ENCODE measurements around the gene CDHR3. TPM values are rescaled to one million over a fixed set of nuclear protein-coding genes. Genes with fewer than 3 reads are reported as not detected.

Gene CDHR3
- total and polyA plus RNA-seq, 10 of the 15 experiments (the other 5 are each of a cell fraction or from before 2014, with no cell fraction given) = 0.06 to 0.11 TPM; not detected in 8

- 29% methylated on average over 5 of the region's 5 CpGs for WGBS (ENCODE audit: insufficient coverage, insufficient replicate concordance, low lambda C conversion rate, missing lambda C conversion rate)
- FAIRE-seq (no peak), ATAC-seq (no peak), DNase-seq (ENCODE audit: low read depth, low spot score) (no peak)
- peaks cover 0 to 3% of the 10 kb centered on the region in 2 experiments; a peak in 2 of 4 replicates for H3K27me3 ChIP-seq (replicated peaks in 1 of 2; ENCODE audit: control insufficient read depth in 2 of 2, insufficient read depth in 2 of 2, low read length in 1 of 2)
- H3K36me3 ChIP-seq (ENCODE audit: control insufficient read depth in 2 of 2, insufficient read depth in 2 of 2, low read length in 1 of 2) = no peaks in the 10 kb centered on the region
- H3K4me1 ChIP-seq (ENCODE audit: control insufficient read depth, insufficient read depth, low read length) = no peaks in the 10 kb centered on the region
- SMC1A ChIA-PET (ENCODE audit: uncharacterized antibody, unreplicated experiment) = interaction anchor here (0.9 kb wide), 1 partner anchor 11 kb away, joined by 3 read pairs; no protein-coding TSS in a partner anchor
- no peaks in the 10 kb centered on the region for H3K79me2 ChIP-seq (ENCODE audit: control insufficient read depth, insufficient read depth, low read length)
- H3K4me3 ChIP-seq = no peak overlapping the region
- CTCF ChIA-PET = interaction anchor here (0.8 to 1.5 kb wide), 2 partner anchors 12 to 230 kb away, joined by 3 to 4 read pairs; no protein-coding TSS in a partner anchor
- H3K9me3 ChIP-seq (replicated peaks; ENCODE audit: control insufficient read depth, insufficient read depth, low read length) = no peaks in the 10 kb centered on the region
- TF ChIP-seq BRCA1 (IDR thresholded peaks at IDR 0.05; ENCODE audit: low read depth, low read length) = no peak
- H3K27ac ChIP-seq (ENCODE audit: control insufficient read depth, insufficient read depth) = no peak overlapping the region
- H3K4me2 ChIP-seq (ENCODE audit: control insufficient read depth, insufficient read depth) = no peak overlapping the region
- H3K9ac ChIP-seq (ENCODE audit: control insufficient read depth, insufficient read depth, low read length) = no peak overlapping the region
- intact Hi-C loops (cut with micrococcal nuclease; ENCODE audit: unreplicated experiment) = no loop called here
- POLR2A ChIA-PET = no interaction called here
- no TSS peak for BruUV-seq (replicated peaks)
- no peak overlapping the region for H2AFZ ChIP-seq (ENCODE audit: control insufficient read depth, low read depth, low read length)
- no peaks in the 10 kb centered on the region for H4K20me1 ChIP-seq (ENCODE audit: control insufficient read depth, insufficient read depth)
- RAD21 ChIA-PET (ENCODE audit: unreplicated experiment) = no interaction called here
- in situ Hi-C loops (cut with MboI) = no loop called here
These were observed 27.8 kb downstream of the CDHR3 start for GRCh38 chr7:105990727-105991453.

- intact Hi-C loops (cut with micrococcal nuclease; ENCODE audit: unreplicated experiment) (no loop called here), in situ Hi-C loops (cut with MboI) (no loop called here)
- Histone ChIP-seq H3K79me2 (ENCODE audit: control insufficient read depth, insufficient read depth, low read length) (no peaks in the 10 kb centered on the region), H3K4me1 (ENCODE audit: control insufficient read depth, insufficient read depth, low read length) (no peaks in the 10 kb centered on the region), H3K36me3 (ENCODE audit: control insufficient read depth in 2 of 2, insufficient read depth in 2 of 2, low read length in 1 of 2) (no peaks in the 10 kb centered on the region), H3K9ac (ENCODE audit: control insufficient read depth, insufficient read depth, low read length) (no peak overlapping the region), H4K20me1 (ENCODE audit: control insufficient read depth, insufficient read depth) (no peaks in the 10 kb centered on the region), H3K27me3 (replicated peaks in 1 of 2; ENCODE audit: control insufficient read depth in 2 of 2, insufficient read depth in 2 of 2, low read length in 1 of 2) (peaks cover 0 to 3% of the 10 kb centered on the region in 2 experiments; a peak in 1 of 4 replicates), H3K4me3 (no peak overlapping the region), H2AFZ (ENCODE audit: control insufficient read depth, low read depth, low read length) (no peak overlapping the region), H3K9me3 (replicated peaks; ENCODE audit: control insufficient read depth, insufficient read depth, low read length) (no peaks in the 10 kb centered on the region), H3K4me2 (ENCODE audit: control insufficient read depth, insufficient read depth) (no peak overlapping the region), H3K27ac (ENCODE audit: control insufficient read depth, insufficient read depth) (no peak overlapping the region)
- FAIRE-seq (no peak), ATAC-seq (no peak), DNase-seq (ENCODE audit: low read depth, low spot score) (no peak)
- ChIA-PET CTCF (interaction anchor here (2.0 kb wide), 1 partner anchor 232 kb away, joined by 8 read pairs; no protein-coding TSS in a partner anchor), RAD21 (ENCODE audit: unreplicated experiment) (no interaction called here), POLR2A (no interaction called here), SMC1A (ENCODE audit: uncharacterized antibody, unreplicated experiment) (no interaction called here)
- BruUV-seq (replicated peaks) = no TSS peak
- WGBS (ENCODE audit: insufficient coverage, insufficient replicate concordance, low lambda C conversion rate, missing lambda C conversion rate) = 50% methylated on average over 7 of the region's 7 CpGs
- TF ChIP-seq RCOR1 (conservative IDR thresholded peaks at IDR 0.05; ENCODE audit: low read depth, low read length) = no peak
- TF ChIP-seq MTA3 (IDR thresholded peaks at IDR 0.05; ENCODE audit: borderline replicate concordance, low read length) = no peak
- no peak for TF ChIP-seq BCLAF1 (IDR thresholded peaks at IDR 0.05)
- no peak for TF ChIP-seq E2F8 (IDR thresholded peaks at IDR 0.05; ENCODE audit: low read depth, partially characterized antibody)
- no peak for TF ChIP-seq SPI1 (IDR thresholded peaks at IDR 0.05; ENCODE audit: borderline replicate concordance, insufficient read depth, low read depth, low read length)
- no peak for TF ChIP-seq NBN (IDR thresholded peaks at IDR 0.05)
These were observed 29.8 kb downstream of the CDHR3 start for GRCh38 chr7:105992905-105993304.

All from GM12878 (cell line).